Left lung (tissue), 8 donors: ENCODE results near the gene LASP1NB. TPM values are rescaled to one million over a fixed set of nuclear protein-coding genes. Genes with fewer than 3 reads are reported as not detected.

Source experiments
- microRNA-seq, 2 donors: library from miRNA; unstranded; fragments of <30 nt; microRNA quantifications; one replicate each; pipeline ENCODE4, GENCODE V29; 2019
- polyA plus RNA-seq, 6 donors: library from polyadenylated mRNA; unstranded; fragments of 120-200 nt; gene quantifications; one replicate each; pipeline ENCODE4 v1.2.1, GENCODE V29; 2013; ENCODE audit not compliant: insufficient read length in 6 of 6
- total RNA-seq, 2 donors: library from RNA; stranded (reverse); fragmentation: NEBNext Ultra II Directional; extraction: Animal tissue kit (Norgen Biotek cat#: 25700); gene quantifications; one replicate each; pipeline ENCODE4 v1.2.1, GENCODE V29; 2021
- donor health status: DM: no; HTN: yes; CAD: no.
- donor health status: DM: no; HTN: no; CAD: no.

Gene LASP1NB

Small RNA genes within 50 kb of the gene (microRNA-seq; reads per million reads assigned to microRNA genes)
- gene MIR6779, result 0.34 to 0.68 reads per million in 2 donors

Other genes with a start within 250 kb of the LASP1NB start
- gene MLLT6, start 220.3 kb upstream of the LASP1NB start, total RNA-seq, result 100 to 1,000 TPM in 1 of 2 donors, 10 to 100 TPM in 1; 80.0 to 102 TPM
- 100 to 1,000 TPM; 103 to 143 (median 124) TPM for gene MLLT6, start 220.3 kb upstream of the LASP1NB start, polyA plus RNA-seq
- 10 to 100 TPM; 32.9 to 49.2 TPM for gene CISD3, start 195.3 kb upstream of the LASP1NB start, total RNA-seq
- gene CISD3, start 195.3 kb upstream of the LASP1NB start, polyA plus RNA-seq, result 10 to 100 TPM in 4 of 6 donors, 1 to 10 TPM in 2; 8.6 to 19.4 (median 12.1) TPM
- gene PCGF2, start 177.3 kb upstream of the LASP1NB start, total RNA-seq, result 10 to 100 TPM; 40.0 to 49.5 TPM
- gene PCGF2, start 177.3 kb upstream of the LASP1NB start, polyA plus RNA-seq, result 100 to 1,000 TPM in 1 of 6 donors, 10 to 100 TPM in 5; 73.8 to 102 (median 90.0) TPM
- gene PSMB3, start 172.9 kb upstream of the LASP1NB start, total RNA-seq, result 100 to 1,000 TPM; 123 to 191 TPM
- gene PSMB3, start 172.9 kb upstream of the LASP1NB start, polyA plus RNA-seq, result 10 to 100 TPM; 84.9 to 96.1 (median 87.9) TPM
- gene PIP4K2B, start 126.1 kb upstream of the LASP1NB start, total RNA-seq, result 10 to 100 TPM; 39.8 to 43.3 TPM
- gene PIP4K2B, start 126.1 kb upstream of the LASP1NB start, polyA plus RNA-seq, result 10 to 100 TPM; 84.8 to 94.3 (median 88.2) TPM
- gene CWC25, start 100.3 kb upstream of the LASP1NB start, total RNA-seq, result 10 to 100 TPM; 15.0 to 22.3 TPM
- gene CWC25, start 100.3 kb upstream of the LASP1NB start, polyA plus RNA-seq, result 10 to 100 TPM; 24.1 to 29.3 (median 27.0) TPM
- gene RPL23, start 71.9 kb upstream of the LASP1NB start, total RNA-seq, result 1,000 to 10,000 TPM; 1,144 to 1,160 TPM
- 1,000 to 10,000 TPM; 2,610 to 3,076 (median 2,714) TPM for gene RPL23, start 71.9 kb upstream of the LASP1NB start, polyA plus RNA-seq
- gene LASP1, start 55.6 kb upstream of the LASP1NB start, total RNA-seq, result 100 to 1,000 TPM; 163 to 172 TPM
- gene LASP1, start 55.6 kb upstream of the LASP1NB start, polyA plus RNA-seq, result 100 to 1,000 TPM; 141 to 175 (median 155) TPM
- not detected for gene FBXO47, start 41.8 kb downstream of the LASP1NB start, total RNA-seq
- gene FBXO47, start 41.8 kb downstream of the LASP1NB start, polyA plus RNA-seq, result not detected
- 10 to 100 TPM in 1 of 2 donors, 1 to 10 TPM in 1; 4.1 to 11.9 TPM for gene PLXDC1, start 226.0 kb downstream of the LASP1NB start, total RNA-seq
- gene PLXDC1, start 226.0 kb downstream of the LASP1NB start, polyA plus RNA-seq, result 1 to 10 TPM; 5.0 to 7.4 (median 6.9) TPM
- not detected for gene ARL5C, start 240.5 kb downstream of the LASP1NB start, total RNA-seq
- gene ARL5C, start 240.5 kb downstream of the LASP1NB start, polyA plus RNA-seq, result under 1 TPM in 4 of 6 donors, not detected in 2; 0.34 to 0.69 (median 0.46) TPM